ENCODE results near the gene STAT3. TPM values are rescaled to one million over a fixed set of nuclear protein-coding genes. Genes with fewer than 3 reads are reported as not detected.
A peak's percentile ranks its signal among the peaks of the same experiment; 100 is the strongest.

Gene STAT3
- total and polyA plus RNA-seq, 2 of the 13 experiments (the other 11 are each of a cell fraction or from before 2014, with no cell fraction given): 61.8 to 62.4 TPM

- BruUV-seq (replicated peaks): no TSS peak
- Histone ChIP-seq H3K79me2 (ENCODE audit: insufficient read depth, low read length) (no peaks in the 10 kb centered on the region), H4K20me1 (ENCODE audit: insufficient read depth, low read length) (no peaks in the 10 kb centered on the region), H3K9me3 (ENCODE audit: low read length) (no peaks in the 10 kb centered on the region), H3K4me2 (ENCODE audit: low read depth, low read length) (peak overlapping the region; percentile 82), H3K4me3 (replicated peaks in 1 of 3; ENCODE audit: insufficient read depth in 1 of 3, low read depth in 2 of 3, low read length in 3 of 3) (peak overlapping the region in 1 of 3 experiments; percentile 65; a peak in 2 of 6 replicates), H3K27ac (ENCODE audit: extremely low read length, insufficient read depth, low read length) (peak overlapping the region; percentile 73), H3K9ac (ENCODE audit: insufficient read depth, low read depth, low read length) (peak overlapping the region; percentile 55; the same call in 1 of the 2 replicates), H2AFZ (ENCODE audit: low read length) (no peak overlapping the region), H3K4me1 (ENCODE audit: insufficient read depth, low read length) (peaks cover 80% of the 10 kb centered on the region), H3K36me3 (replicated peaks in 1 of 2; ENCODE audit: control insufficient read depth in 1 of 2, insufficient read depth in 2 of 2, low read length in 2 of 2) (peaks cover 2 to 4% of the 10 kb centered on the region in 2 experiments; a peak in 2 of 5 replicates), H3K27me3 (ENCODE audit: control insufficient read depth in 1 of 2, insufficient read depth in 2 of 2, low read length in 2 of 2) (no peaks in the 10 kb centered on the region)
- ATAC-seq (no peak), DNase-seq (ENCODE audit: low spot score) (no peak), FAIRE-seq (no peak)
- CTCF ChIA-PET (ENCODE audit: low intra/inter-chr PET ratio, low total read pairs): interaction anchor here (1.4 kb wide), 1 partner anchor 12 kb away, joined by 6 read pairs; no protein-coding TSS in a partner anchor
- in situ Hi-C loops (cut with HindIII; ENCODE audit: extremely low pct_ligation_motif_present, low pct_unique_long_range_greater_than_20kb) (no loop called here), intact Hi-C loops (cut with micrococcal nuclease; ENCODE audit: unreplicated experiment) (no loop called here)
- POLR2A ChIA-PET: interaction anchor here (0.9 to 3.7 kb wide), 13 partner anchors 9 to 294 kb away, joined by 3 to 47 read pairs (median 8); partner anchors contain the start of genes CAVIN1, DNAJC7, GHDC and STAT3
- 70% methylated on average over 9 of the region's 9 CpGs for WGBS (ENCODE audit: low lambda C conversion rate)
- TF ChIP-seq ZSCAN5A (CRISPR knock-in tag; IDR thresholded peaks at IDR 0.05; ENCODE audit: borderline replicate concordance): peak; percentile 35; the same call in 1 of the 2 replicates
- TF ChIP-seq RNF219 (CRISPR knock-in tag; IDR thresholded peaks at IDR 0.05): no peak
- no peak; the same call in 1 of the 2 replicates for TF ChIP-seq MIER3 (CRISPR knock-in tag; IDR thresholded peaks at IDR 0.05; ENCODE audit: borderline replicate concordance)
- TF ChIP-seq AKNA (CRISPR knock-in tag; IDR thresholded peaks at IDR 0.05; ENCODE audit: borderline replicate concordance): no peak
- TF ChIP-seq CTCF (CRISPR knock-in tag; IDR thresholded peaks at IDR 0.05): peak; percentile 1; the same call in 1 of the 2 replicates
- TF ChIP-seq TFAP4 (IDR thresholded peaks at IDR 0.05; ENCODE audit: borderline replicate concordance, low read depth): no peak
- TF ChIP-seq ZBTB38 (CRISPR knock-in tag; IDR thresholded peaks at IDR 0.05): peak; percentile 81
- 0 out of 2 replicates have a peak, but pooled peaks have one; percentile 24 for TF ChIP-seq ZNF354B (CRISPR knock-in tag; IDR thresholded peaks at IDR 0.05)
- no peak for TF ChIP-seq FOXO4 (CRISPR knock-in tag; conservative IDR thresholded peaks at IDR 0.05)
Measured at GRCh38 chr17:42310787-42311215, 77.4 kb downstream of the STAT3 start.
